ENCODE measurements around the gene CC2D2B. TPM values are rescaled to one million over a fixed set of nuclear protein-coding genes. Genes with fewer than 3 reads are reported as not detected.
"Not testable (repeated sequence)": the region's sequence is repeated elsewhere in the genome, so short reads cannot be mapped to it uniquely, and the experiment has no call there.

CC2D2B gene
- total RNA-seq, 1 donor from 2014 or later = 1.6 TPM

DNA sequence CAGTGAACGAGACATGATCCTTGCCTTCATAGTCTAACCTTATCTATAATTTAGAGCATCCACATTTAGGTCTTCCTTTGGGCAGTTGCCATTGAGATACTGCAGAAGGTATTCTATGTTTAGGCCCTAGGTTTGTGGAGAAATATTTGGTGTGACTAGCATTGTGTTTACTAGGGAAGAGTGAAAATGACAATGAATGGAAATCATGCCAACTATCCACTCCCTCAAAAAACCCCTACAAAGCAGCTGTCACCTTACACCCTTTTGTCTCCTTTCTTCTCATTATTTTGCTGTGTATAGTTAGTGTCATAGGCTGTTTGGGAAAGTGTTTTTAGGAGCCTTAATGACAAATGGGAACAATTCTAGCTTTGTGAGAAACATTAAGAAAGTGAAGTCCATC is 138.8 kb downstream of the CC2D2B start:
- Histone ChIP-seq H3K9me3 (no peaks in the 10 kb centered on the region), H3K4me1 (peaks cover 12% of the 10 kb centered on the region), H3K36me3 (peaks cover 12% of the 10 kb centered on the region), H3K4me3 (no peak overlapping the region), H3K27me3 (ENCODE audit: low read depth) (no peaks in the 10 kb centered on the region), H3K27ac (no peak overlapping the region)
- intact Hi-C loops (cut with DNase I) = no loop called here
- DNase-seq = no peak
- TF ChIP-seq, protein P1, sequence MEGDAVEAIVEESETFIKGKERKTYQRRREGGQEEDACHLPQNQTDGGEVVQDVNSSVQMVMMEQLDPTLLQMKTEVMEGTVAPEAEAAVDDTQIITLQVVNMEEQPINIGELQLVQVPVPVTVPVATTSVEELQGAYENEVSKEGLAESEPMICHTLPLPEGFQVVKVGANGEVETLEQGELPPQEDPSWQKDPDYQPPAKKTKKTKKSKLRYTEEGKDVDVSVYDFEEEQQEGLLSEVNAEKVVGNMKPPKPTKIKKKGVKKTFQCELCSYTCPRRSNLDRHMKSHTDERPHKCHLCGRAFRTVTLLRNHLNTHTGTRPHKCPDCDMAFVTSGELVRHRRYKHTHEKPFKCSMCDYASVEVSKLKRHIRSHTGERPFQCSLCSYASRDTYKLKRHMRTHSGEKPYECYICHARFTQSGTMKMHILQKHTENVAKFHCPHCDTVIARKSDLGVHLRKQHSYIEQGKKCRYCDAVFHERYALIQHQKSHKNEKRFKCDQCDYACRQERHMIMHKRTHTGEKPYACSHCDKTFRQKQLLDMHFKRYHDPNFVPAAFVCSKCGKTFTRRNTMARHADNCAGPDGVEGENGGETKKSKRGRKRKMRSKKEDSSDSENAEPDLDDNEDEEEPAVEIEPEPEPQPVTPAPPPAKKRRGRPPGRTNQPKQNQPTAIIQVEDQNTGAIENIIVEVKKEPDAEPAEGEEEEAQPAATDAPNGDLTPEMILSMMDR (IDR thresholded peaks at IDR 0.05) = no peak
- no peak for ATAC-seq

DNA sequence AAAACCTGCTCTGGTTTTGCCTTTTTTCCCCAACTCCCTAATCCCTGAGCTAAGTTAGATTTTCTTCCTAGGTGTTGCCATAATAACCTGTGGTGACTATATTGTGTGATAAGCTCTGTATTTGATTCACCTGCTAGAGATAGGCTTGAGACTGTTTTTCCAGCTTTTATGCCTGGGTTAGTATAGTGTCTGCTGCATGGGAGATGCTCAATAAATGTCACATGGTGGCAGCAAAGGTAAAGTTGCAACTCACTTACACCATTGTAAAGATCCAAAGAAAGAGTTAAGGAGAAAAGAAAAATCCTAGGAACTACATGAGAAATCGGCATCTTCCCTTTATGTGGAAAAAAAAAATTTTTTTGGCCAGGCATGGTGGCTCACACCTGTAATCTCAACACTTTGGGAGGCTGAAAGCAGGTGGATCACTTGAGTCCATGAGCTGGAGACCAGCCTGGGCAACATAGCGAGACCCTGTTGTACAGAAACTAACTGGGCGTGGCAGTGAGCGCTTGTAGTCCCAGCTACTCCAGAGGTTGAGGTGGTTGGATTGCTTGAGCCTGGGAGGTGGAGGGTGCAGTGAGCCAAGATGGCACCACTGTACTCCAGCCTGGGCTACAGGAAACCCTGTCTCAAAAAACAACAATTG is 139.4 kb downstream of the CC2D2B start:
- TF ChIP-seq, protein P1 (IDR thresholded peaks at IDR 0.05) = no peak
- intact Hi-C loops (cut with DNase I) = no loop called here
- Histone ChIP-seq H3K36me3 (peaks cover 12% of the 10 kb centered on the region), H3K27ac (no peak overlapping the region), H3K27me3 (ENCODE audit: low read depth) (no peaks in the 10 kb centered on the region), H3K4me3 (no peak overlapping the region), H3K9me3 (no peaks in the 10 kb centered on the region), H3K4me1 (peaks cover 12% of the 10 kb centered on the region)
- DNase-seq (no peak), ATAC-seq (no peak)

DNA sequence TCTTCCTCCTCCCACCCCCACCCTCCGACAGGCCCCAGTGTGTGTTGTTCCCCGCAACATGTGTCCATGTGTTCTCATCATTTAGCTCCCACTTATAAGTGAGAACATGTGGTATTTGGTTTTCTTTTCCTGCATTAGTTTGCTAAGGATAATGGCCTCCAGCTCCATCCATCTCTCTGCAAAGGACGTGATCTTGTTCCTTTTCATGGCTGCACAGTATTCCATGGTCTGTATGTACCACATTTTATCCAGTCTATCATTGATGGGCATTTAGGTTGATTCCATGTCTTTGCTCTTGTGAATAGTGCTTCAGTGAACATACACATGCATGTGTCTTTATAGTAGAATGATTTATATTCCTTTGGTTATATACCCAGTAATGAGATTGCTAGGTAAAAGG is 140.2 kb downstream of the CC2D2B start:
- H3K27ac ChIP-seq; intact Hi-C loops (cut with DNase I); H3K27me3 ChIP-seq (ENCODE audit: low read depth); DNase-seq; ATAC-seq; H3K9me3 ChIP-seq; H3K4me3 ChIP-seq: not testable (repeated sequence)
- Histone ChIP-seq H3K4me1 (peaks cover 12% of the 10 kb centered on the region), H3K36me3 (peaks cover 12% of the 10 kb centered on the region)

DNA sequence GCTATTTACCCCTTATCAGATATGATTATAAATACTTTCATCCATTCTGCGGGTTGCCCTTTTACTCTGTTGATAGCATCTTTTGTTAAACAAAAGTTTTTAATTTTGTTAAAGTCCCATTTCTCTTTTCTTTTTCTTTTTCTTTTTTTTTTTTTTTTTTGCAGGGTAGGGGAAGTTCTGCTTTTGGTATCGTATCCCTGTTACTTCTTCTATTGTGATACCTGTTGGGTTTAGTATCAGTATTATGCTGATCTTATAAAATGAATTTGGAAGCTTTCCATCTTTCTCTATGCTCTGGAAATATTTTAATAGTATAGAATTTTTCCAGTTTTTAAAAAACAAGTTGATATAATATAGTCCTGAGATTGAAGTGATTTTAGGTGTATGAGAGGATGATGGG is 141.6 kb downstream of the CC2D2B start:
- Histone ChIP-seq H3K4me3 (no peak overlapping the region), H3K36me3 (peaks cover 12% of the 10 kb centered on the region), H3K4me1 (peaks cover 19% of the 10 kb centered on the region), H3K27me3 (ENCODE audit: low read depth) (no peaks in the 10 kb centered on the region), H3K27ac (no peak overlapping the region), H3K9me3 (no peaks in the 10 kb centered on the region)
- intact Hi-C loops (cut with DNase I) = no loop called here
- no peak for ATAC-seq
- TF ChIP-seq, protein P1 (IDR thresholded peaks at IDR 0.05) = no peak
- DNase-seq = no peak

DNA sequence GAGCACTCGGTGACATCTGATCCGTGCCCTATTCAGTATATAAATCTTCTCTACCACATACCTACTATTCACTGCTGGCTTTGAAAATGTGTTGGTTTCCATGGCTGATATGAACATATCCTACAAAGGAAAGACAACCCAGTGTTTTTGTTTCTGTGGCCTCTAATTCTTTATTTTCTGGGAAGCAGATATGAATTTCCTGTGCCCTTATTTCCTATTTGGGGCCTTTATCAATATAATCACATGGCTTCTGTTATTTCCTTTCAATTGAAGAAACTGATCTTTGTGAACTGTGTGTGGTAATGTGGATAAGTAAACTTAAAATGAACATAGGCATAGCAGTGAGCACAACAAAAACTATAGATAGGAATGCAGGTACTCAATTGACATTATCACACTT is 146.2 kb downstream of the CC2D2B start:
- intact Hi-C loops (cut with DNase I) = no loop called here
- Histone ChIP-seq H3K27ac (no peak overlapping the region), H3K36me3 (peaks cover 37% of the 10 kb centered on the region), H3K4me1 (peaks cover 7% of the 10 kb centered on the region), H3K4me3 (no peak overlapping the region), H3K9me3 (no peaks in the 10 kb centered on the region), H3K27me3 (ENCODE audit: low read depth) (no peaks in the 10 kb centered on the region)
- TF ChIP-seq, protein P1 (IDR thresholded peaks at IDR 0.05) = no peak
- no peak for ATAC-seq
- DNase-seq = no peak

DNA sequence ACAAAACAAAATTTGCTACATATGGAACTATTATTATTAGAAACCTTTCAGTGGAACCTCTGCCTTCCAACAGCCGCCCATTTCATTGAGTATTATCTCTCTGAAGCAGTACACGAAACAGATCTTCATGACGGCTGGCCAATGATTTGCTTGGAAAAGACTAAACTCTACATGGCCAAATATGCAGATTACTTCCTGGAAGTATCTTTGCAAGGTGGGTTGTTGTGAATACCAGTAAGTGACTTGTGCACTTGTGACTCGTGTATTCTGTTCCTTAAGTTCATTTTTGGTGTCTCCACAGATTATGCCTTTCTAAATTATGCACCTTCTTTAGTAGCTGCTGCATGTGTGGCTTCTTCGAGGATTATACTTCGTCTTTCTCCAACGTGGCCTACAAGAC is 149.0 kb downstream of the CC2D2B start:
- no peak overlapping the region for H3K27ac ChIP-seq
- intact Hi-C loops (cut with DNase I) = no loop called here
- ATAC-seq = no peak
- no peaks in the 10 kb centered on the region for H3K9me3 ChIP-seq
- peaks cover 7% of the 10 kb centered on the region for H3K4me1 ChIP-seq
- H3K4me3 ChIP-seq = no peak overlapping the region
- DNase-seq = no peak
- H3K36me3 ChIP-seq = peaks cover 51% of the 10 kb centered on the region
- H3K27me3 ChIP-seq (ENCODE audit: low read depth) = no peaks in the 10 kb centered on the region
- TF ChIP-seq, protein P1 (IDR thresholded peaks at IDR 0.05) = no peak

Data from lower lobe of right lung (tissue), 2 donors.